Liver (tissue), 3 donors: ENCODE data around the gene SORBS2.

Source experiments
- GABPA ChIP-seq, 2 donors: IDR thresholded peaks in 1 of 2; conservative IDR thresholded peaks in 1 of 2; 2 replicates each; pipeline ENCODE4 v1.6.1; 2016; ENCODE audit warnings: antibody characterized with exemption in 2 of 2, mild to moderate bottlenecking in 1 of 2, moderate library complexity in 1 of 2
- HNF4G ChIP-seq: IDR thresholded peaks from 2 replicates; pipeline ENCODE4 v1.6.1; 2016; ENCODE audit warnings: antibody characterized with exemption
- TAF1 ChIP-seq: conservative IDR thresholded peaks from 2 replicates; pipeline ENCODE4 v1.6.1; 2016; ENCODE audit warnings: antibody characterized with exemption, mild to moderate bottlenecking
- YY1 ChIP-seq: IDR thresholded peaks from 2 replicates; pipeline ENCODE4 v1.6.1; 2016; ENCODE audit warnings: antibody characterized with exemption, mild to moderate bottlenecking
- TF ChIP-seq, protein P1 (sequence below): fragments of 150-350 bp; IDR thresholded peaks from 2 replicates; pipeline ENCODE4 v1.5.1; 2017; ENCODE audit warnings: improper control_type of control experiment, low read depth, low read length; ENCODE audit not compliant: missing input control
- TF ChIP-seq, protein P2 (sequence below): IDR thresholded peaks from 2 replicates; pipeline ENCODE4 v1.6.1; 2016; ENCODE audit warnings: antibody characterized with exemption
- TF ChIP-seq, protein P3 (sequence below): IDR thresholded peaks from 2 replicates; pipeline ENCODE4 v1.6.1; 2016; ENCODE audit warnings: antibody characterized with exemption
- TF ChIP-seq, protein P4 (sequence below): IDR thresholded peaks from 2 replicates; pipeline ENCODE4 v1.6.1; 2016; ENCODE audit warnings: antibody characterized with exemption, mild to moderate bottlenecking
- donor health status: healthy.
- donor health status: healthy.

DNA sequence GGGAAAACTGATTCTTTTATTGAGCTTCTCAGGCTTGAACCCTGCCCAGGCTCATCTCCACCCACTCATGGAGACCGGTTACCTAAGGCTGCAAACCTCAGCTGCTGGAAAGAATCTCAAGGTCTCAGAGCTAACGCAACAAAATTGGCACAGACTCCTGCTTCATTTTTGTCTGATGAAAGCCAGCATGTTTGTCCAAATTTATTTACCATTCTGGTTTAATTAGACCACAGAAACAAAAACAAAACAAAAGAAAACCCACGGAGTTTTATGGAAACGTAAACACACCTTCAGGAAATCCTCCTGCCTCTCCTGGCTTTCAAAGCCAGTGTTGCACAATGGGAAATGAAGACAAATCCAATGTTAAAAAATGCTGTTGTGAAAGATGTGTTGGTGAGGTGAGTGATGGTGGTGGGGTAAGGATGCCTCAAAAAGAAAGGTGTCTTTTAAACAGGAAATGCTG is 220.3 kb downstream of the SORBS2 start:
- TF ChIP-seq, protein P1, sequence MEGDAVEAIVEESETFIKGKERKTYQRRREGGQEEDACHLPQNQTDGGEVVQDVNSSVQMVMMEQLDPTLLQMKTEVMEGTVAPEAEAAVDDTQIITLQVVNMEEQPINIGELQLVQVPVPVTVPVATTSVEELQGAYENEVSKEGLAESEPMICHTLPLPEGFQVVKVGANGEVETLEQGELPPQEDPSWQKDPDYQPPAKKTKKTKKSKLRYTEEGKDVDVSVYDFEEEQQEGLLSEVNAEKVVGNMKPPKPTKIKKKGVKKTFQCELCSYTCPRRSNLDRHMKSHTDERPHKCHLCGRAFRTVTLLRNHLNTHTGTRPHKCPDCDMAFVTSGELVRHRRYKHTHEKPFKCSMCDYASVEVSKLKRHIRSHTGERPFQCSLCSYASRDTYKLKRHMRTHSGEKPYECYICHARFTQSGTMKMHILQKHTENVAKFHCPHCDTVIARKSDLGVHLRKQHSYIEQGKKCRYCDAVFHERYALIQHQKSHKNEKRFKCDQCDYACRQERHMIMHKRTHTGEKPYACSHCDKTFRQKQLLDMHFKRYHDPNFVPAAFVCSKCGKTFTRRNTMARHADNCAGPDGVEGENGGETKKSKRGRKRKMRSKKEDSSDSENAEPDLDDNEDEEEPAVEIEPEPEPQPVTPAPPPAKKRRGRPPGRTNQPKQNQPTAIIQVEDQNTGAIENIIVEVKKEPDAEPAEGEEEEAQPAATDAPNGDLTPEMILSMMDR = no peak
- TF ChIP-seq, protein P2, sequence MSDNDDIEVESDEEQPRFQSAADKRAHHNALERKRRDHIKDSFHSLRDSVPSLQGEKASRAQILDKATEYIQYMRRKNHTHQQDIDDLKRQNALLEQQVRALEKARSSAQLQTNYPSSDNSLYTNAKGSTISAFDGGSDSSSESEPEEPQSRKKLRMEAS = peak; percentile 60
- TF ChIP-seq, protein P3, sequence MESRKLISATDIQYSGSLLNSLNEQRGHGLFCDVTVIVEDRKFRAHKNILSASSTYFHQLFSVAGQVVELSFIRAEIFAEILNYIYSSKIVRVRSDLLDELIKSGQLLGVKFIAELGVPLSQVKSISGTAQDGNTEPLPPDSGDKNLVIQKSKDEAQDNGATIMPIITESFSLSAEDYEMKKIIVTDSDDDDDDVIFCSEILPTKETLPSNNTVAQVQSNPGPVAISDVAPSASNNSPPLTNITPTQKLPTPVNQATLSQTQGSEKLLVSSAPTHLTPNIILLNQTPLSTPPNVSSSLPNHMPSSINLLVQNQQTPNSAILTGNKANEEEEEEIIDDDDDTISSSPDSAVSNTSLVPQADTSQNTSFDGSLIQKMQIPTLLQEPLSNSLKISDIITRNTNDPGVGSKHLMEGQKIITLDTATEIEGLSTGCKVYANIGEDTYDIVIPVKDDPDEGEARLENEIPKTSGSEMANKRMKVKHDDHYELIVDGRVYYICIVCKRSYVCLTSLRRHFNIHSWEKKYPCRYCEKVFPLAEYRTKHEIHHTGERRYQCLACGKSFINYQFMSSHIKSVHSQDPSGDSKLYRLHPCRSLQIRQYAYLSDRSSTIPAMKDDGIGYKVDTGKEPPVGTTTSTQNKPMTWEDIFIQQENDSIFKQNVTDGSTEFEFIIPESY = peak; percentile 41
- TF ChIP-seq, protein P4, sequence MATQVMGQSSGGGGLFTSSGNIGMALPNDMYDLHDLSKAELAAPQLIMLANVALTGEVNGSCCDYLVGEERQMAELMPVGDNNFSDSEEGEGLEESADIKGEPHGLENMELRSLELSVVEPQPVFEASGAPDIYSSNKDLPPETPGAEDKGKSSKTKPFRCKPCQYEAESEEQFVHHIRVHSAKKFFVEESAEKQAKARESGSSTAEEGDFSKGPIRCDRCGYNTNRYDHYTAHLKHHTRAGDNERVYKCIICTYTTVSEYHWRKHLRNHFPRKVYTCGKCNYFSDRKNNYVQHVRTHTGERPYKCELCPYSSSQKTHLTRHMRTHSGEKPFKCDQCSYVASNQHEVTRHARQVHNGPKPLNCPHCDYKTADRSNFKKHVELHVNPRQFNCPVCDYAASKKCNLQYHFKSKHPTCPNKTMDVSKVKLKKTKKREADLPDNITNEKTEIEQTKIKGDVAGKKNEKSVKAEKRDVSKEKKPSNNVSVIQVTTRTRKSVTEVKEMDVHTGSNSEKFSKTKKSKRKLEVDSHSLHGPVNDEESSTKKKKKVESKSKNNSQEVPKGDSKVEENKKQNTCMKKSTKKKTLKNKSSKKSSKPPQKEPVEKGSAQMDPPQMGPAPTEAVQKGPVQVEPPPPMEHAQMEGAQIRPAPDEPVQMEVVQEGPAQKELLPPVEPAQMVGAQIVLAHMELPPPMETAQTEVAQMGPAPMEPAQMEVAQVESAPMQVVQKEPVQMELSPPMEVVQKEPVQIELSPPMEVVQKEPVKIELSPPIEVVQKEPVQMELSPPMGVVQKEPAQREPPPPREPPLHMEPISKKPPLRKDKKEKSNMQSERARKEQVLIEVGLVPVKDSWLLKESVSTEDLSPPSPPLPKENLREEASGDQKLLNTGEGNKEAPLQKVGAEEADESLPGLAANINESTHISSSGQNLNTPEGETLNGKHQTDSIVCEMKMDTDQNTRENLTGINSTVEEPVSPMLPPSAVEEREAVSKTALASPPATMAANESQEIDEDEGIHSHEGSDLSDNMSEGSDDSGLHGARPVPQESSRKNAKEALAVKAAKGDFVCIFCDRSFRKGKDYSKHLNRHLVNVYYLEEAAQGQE = no peak
- TF ChIP-seq YY1 (peak; percentile 54), TAF1 (no peak), HNF4G (no peak), GABPA (IDR thresholded peaks at IDR 0.05 in 1 of 2, conservative IDR thresholded peaks at IDR 0.05 in 1 of 2) (no peak)
